Type B pancreatic cell (in vitro differentiated cells): ENCODE data around the gene ZNF423. TPM values are rescaled to one million over a fixed set of nuclear protein-coding genes. Genes with fewer than 3 reads are reported as not detected.
A peak's percentile ranks its signal among the peaks of the same experiment; 100 is the strongest.
"Not testable (repeated sequence)": the region's sequence is repeated elsewhere in the genome, so short reads cannot be mapped to it uniquely, and the experiment has no call there.

Source experiments
- DNase-seq: peaks from one replicate; pipeline ENCODE4 v3.0.0; 2021; ENCODE audit warnings: mixed read lengths; ENCODE audit not compliant: unreplicated experiment; ENCODE audit errors: extremely low spot score
- H3K27ac Mint-ChIP-seq: 2 replicates; pipeline ENCODE4 v1.8.0; 2021; ENCODE audit warnings: mild to moderate bottlenecking, mixed read lengths
- H3K27me3 Mint-ChIP-seq: 2 replicates; pipeline ENCODE4 v1.8.0; 2021; ENCODE audit warnings: mixed read lengths
- H3K36me3 Mint-ChIP-seq: 2 replicates; pipeline ENCODE4 v1.8.0; 2021; ENCODE audit warnings: mixed read lengths
- H3K4me1 Mint-ChIP-seq: one replicate; pipeline ENCODE4 v1.8.0; 2021; ENCODE audit warnings: mixed read lengths; ENCODE audit not compliant: unreplicated experiment
- H3K4me3 Mint-ChIP-seq: 2 replicates; pipeline ENCODE4 v1.8.0; 2021; ENCODE audit warnings: mild to moderate bottlenecking, mixed read lengths
- H3K9me3 Mint-ChIP-seq: 2 replicates; pipeline ENCODE4 v1.8.0; 2021; ENCODE audit warnings: mixed read lengths
- total RNA-seq: library from RNA; stranded (reverse); gene quantifications from 2 replicates; pipeline ENCODE4 v1.2.1, GENCODE V29; 2021; ENCODE audit warnings: low replicate concordance
- TF ChIP-seq, protein P1 (sequence below): fragments of 200-600 bp; sonication (generic); conservative IDR thresholded peaks from 2 replicates; pipeline ENCODE4 v1.5.0; 2021; ENCODE audit warnings: antibody characterized with exemption, mild to moderate bottlenecking

Gene ZNF423
- total RNA-seq, 1 donor from 2014 or later: 72.6 TPM

DNA sequence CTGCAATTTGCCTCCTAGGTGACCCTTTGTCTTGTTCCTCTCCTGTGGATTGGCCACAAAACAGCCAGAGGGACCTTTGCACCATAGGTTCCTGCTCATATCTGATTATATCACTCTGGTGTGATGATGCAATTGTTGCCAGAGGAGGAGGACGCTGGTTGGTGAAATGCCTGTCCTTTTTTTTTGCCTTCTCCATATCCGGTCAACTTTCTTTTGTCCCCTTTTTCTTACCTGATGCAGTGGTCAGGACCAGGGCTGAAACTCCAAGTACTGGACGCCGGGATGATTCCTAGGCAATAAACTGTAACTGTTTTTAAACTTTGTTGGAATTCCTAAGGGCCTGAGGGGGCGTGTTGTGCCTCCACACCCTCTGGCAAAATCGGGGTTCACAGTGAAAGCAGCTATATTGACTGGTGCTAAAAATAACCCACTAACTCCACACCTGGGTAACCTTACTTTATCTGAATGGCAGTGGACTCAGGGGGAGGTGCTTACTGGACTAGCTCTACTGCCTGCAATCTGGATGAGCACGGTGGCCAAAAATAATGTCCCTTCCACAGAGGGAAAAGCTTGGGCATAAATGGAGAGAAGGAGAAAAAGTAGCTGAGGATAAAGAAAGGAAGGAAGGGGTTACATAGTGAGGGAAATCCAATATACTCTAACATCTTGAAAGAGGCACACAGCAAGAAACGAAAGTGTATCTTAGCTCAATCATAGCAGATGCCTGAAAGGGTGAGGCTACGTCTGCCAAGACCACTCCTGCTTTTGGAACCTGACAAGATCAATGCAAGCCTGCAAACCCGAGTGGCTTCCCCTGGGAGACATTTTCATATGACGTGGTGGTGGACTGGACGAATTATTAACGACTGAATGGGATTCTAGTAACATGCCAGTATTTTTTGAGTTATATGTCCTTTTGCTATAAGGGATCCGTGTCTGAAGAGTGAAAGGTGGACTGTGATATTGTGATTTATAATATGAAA is 28.4 kb upstream of the ZNF423 start:
- Mint-ChIP-seq H3K27me3 (no peaks in the 10 kb centered on the region), H3K9me3 (no peaks in the 10 kb centered on the region), H3K27ac (no peak overlapping the region), H3K4me1 (peaks cover 12% of the 10 kb centered on the region), H3K36me3 (no peaks in the 10 kb centered on the region), H3K4me3 (peak overlapping the region; percentile 6)
- TF ChIP-seq, protein P1, sequence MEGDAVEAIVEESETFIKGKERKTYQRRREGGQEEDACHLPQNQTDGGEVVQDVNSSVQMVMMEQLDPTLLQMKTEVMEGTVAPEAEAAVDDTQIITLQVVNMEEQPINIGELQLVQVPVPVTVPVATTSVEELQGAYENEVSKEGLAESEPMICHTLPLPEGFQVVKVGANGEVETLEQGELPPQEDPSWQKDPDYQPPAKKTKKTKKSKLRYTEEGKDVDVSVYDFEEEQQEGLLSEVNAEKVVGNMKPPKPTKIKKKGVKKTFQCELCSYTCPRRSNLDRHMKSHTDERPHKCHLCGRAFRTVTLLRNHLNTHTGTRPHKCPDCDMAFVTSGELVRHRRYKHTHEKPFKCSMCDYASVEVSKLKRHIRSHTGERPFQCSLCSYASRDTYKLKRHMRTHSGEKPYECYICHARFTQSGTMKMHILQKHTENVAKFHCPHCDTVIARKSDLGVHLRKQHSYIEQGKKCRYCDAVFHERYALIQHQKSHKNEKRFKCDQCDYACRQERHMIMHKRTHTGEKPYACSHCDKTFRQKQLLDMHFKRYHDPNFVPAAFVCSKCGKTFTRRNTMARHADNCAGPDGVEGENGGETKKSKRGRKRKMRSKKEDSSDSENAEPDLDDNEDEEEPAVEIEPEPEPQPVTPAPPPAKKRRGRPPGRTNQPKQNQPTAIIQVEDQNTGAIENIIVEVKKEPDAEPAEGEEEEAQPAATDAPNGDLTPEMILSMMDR: no peak
- DNase-seq: no peak

DNA sequence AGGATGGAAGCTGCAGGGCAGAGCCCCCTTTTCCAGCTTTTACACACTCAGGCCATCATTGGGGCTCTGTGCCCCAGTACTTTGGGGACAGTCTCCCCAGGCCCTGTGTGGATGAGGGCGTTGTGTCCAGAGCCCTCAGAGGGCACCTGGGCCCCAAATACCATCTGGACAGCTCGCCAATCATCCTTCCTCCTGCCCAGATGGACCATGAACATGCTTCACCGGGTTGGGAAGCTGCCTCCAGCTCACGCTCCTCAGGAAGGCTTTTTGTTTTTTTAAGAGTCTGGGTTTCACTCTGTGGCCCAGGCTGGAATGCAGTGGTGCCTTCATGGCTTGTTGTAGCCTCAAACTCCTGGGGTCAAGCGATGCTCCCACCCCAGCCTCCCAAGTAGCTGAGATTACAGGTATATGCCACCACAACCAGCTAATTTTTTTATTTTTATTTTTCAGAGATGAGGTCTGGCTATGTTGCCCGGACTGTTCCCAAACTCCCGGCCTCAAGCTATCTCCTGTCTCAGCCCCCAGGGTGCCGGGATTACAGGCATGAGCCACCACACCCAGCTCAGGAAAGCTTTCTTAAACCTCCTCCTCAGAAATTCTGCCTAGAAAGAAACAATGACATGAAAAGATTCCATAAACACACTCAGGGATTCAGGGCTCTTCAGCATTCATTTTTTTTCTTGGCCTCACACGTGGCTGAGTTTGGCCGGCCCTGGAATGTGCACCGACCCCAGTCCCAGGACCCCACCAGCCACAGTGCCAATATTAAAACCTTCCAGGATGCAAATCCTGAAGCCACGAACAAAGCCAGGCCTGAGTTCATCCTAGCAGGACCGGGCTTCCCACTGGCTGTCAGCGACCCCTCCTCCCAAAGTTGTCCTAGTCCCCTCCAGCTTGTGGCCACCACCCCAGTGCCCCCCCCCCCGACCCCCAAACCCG is 27.4 kb upstream of the ZNF423 start:
- Mint-ChIP-seq H3K9me3 (no peaks in the 10 kb centered on the region), H3K4me3 (no peak overlapping the region), H3K4me1 (peaks cover 12% of the 10 kb centered on the region), H3K27me3 (no peaks in the 10 kb centered on the region), H3K36me3 (no peaks in the 10 kb centered on the region), H3K27ac (no peak overlapping the region)
- TF ChIP-seq, protein P1: no peak
- DNase-seq: no peak

DNA sequence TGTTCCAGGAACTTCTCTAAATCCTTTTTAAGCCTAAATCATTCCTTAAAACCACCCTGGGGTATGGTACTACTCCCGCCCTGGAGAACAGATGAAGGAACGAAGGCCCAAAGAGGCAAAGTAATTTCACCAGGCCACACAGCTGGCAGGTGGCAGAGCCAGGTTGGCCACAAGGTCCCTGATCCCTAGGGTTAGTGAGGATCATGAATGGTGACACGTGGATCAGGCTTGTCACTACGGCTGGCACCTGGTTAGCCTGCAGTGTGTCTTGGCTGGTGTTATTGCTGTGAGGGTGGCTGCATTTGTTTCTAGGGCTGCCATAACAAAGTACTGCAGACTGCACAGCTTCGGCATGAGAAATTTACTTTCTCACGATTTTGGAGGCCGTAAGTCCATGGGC is 26.0 kb upstream of the ZNF423 start:
- Mint-ChIP-seq H3K36me3 (no peaks in the 10 kb centered on the region), H3K9me3 (no peaks in the 10 kb centered on the region), H3K4me3 (no peak overlapping the region), H3K27me3 (no peaks in the 10 kb centered on the region), H3K4me1 (peaks cover 12% of the 10 kb centered on the region), H3K27ac (no peak overlapping the region)
- DNase-seq: no peak
- TF ChIP-seq, protein P1: no peak

DNA sequence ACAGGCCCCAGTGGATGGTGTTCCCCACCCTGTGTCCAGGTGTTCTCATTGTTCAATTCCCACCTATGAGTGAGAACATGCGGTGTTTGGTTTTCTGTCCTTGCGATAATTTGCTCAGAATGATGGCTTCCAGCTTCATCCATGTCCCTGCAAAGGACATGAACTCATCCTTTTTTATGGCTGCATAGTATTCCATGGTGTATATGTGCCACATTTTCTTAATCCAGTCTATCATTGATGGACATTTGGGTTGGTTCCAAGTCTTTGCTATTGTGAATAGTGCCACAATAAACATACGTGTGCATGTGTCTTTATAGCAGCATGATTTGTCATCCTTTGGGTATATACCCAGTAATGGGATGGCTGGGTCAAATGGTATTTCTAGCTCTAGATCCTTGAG is 22.6 kb upstream of the ZNF423 start:
- H3K4me3 Mint-ChIP-seq, H3K27ac Mint-ChIP-seq, H3K27me3 Mint-ChIP-seq, H3K36me3 Mint-ChIP-seq, DNase-seq, H3K9me3 Mint-ChIP-seq: not testable (repeated sequence)
- peaks cover 14% of the 10 kb centered on the region for H3K4me1 Mint-ChIP-seq

DNA sequence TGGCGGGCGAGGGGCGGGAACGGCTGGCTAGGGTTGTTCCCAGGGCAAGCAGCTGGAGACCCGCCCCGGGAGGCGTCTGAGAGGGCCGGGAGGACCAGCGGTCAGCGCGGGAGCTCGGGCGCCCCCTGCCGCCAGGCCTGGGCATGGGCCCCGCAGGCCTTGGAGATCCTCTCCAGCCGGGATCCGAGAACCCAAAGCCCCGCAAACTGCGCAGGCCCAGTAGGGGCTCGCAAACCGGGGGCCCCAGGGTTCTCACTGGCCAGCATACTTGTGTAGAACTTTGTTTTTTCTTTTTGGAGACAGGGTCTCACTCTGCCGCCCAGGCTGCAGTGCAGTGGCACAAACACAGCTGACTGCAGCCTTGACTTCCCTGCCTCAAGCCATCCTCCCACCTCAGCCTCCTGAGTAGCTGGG is 20.8 kb upstream of the ZNF423 start:
- Mint-ChIP-seq H3K36me3 (no peaks in the 10 kb centered on the region), H3K4me3 (no peak overlapping the region), H3K4me1 (peaks cover 11% of the 10 kb centered on the region), H3K9me3 (no peaks in the 10 kb centered on the region), H3K27ac (no peak overlapping the region), H3K27me3 (peaks cover 3% of the 10 kb centered on the region)
- TF ChIP-seq, protein P1: peak; percentile 99
- peak; percentile 89 for DNase-seq
